Measurements from ENCODE around the gene SMPD4. TPM values are rescaled to one million over a fixed set of nuclear protein-coding genes. Genes with fewer than 3 reads are reported as not detected.
"Not testable (repeated sequence)": the region's sequence is repeated elsewhere in the genome, so short reads cannot be mapped to it uniquely, and the experiment has no call there.

Gene SMPD4
- total and polyA plus RNA-seq, 2 experiments from 2014 or later: 23.8 to 37.1 TPM

DNA sequence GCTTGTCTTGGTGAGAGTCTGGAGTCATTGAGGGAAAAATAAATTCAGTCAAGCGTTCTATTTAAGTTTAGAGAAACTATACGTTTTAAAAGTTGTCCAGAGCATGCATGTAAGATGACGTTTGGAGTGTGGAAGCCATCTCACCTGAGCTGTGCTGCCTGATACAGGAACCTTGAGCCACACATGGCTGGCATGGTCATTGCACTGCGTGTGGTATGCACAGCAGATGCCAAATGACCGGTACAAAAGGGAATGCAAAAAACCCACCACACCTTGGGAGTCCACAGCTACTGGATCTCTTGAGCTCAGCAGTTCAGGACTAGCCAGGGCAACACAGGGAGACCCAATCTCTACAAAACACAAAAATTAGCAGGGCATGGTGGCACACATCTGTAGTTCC is 5.0 kb upstream of the SMPD4 start:
- Histone ChIP-seq H3K27me3 (replicated peaks; ENCODE audit: insufficient read depth) (no peaks in the 10 kb centered on the region), H3K9me2 (ENCODE audit: insufficient read depth) (no peaks in the 10 kb centered on the region), H3K9ac (no peak overlapping the region), H3K36me3 (ENCODE audit: low read depth) (no peaks in the 10 kb centered on the region), H3K27ac (no peak overlapping the region), H3K9me3 (ENCODE audit: low read depth) (no peaks in the 10 kb centered on the region), H3K79me2 (ENCODE audit: insufficient read depth) (peaks cover 46% of the 10 kb centered on the region), H2AFZ (no peak overlapping the region), H3K4me1 (ENCODE audit: insufficient read depth) (0 out of 2 replicates have a peak, but pooled peaks cover 3% of the 10 kb centered on the region), H3K4me2 (ENCODE audit: unreplicated experiment) (no peak overlapping the region), H4K20me1 (ENCODE audit: insufficient read depth) (no peaks in the 10 kb centered on the region), H3K4me3 (no peak overlapping the region), H3F3A (ENCODE audit: insufficient read depth) (no peaks in the 10 kb centered on the region)
- in situ Hi-C loops (cut with MboI): loop anchor here (10.0 kb wide), 1 partner anchor 148 kb away; no protein-coding TSS in a partner anchor
- DNase-seq: peak; percentile 13
- TF ChIP-seq EZH2 (IDR thresholded peaks at IDR 0.05; ENCODE audit: insufficient read depth, poor library complexity, severe bottlenecking): no peak
- no peak for TF ChIP-seq EZH2phosphoT487 (IDR thresholded peaks at IDR 0.05; ENCODE audit: insufficient read depth, low read depth)
- 77 to 80% methylated on average over 5 of the region's 5 CpGs for WGBS, 2 experiments (ENCODE audit: low coverage in 1 of 2, low lambda C conversion rate in 2 of 2, missing lambda C conversion rate in 2 of 2)

GRCh38 chr2:130185896-130186295 is 4.5 kb upstream of the SMPD4 start:
- in situ Hi-C loops (cut with MboI): loop anchor here (10.0 kb wide), 1 partner anchor 149 kb away; no protein-coding TSS in a partner anchor
- Histone ChIP-seq H3K9me2 (ENCODE audit: insufficient read depth) (no peaks in the 10 kb centered on the region), H2AFZ (no peak overlapping the region), H3K4me1 (ENCODE audit: insufficient read depth) (0 out of 2 replicates have a peak, but pooled peaks cover 3% of the 10 kb centered on the region), H3K79me2 (ENCODE audit: insufficient read depth) (peaks cover 51% of the 10 kb centered on the region), H3K36me3 (ENCODE audit: low read depth) (no peaks in the 10 kb centered on the region), H3K9me3 (ENCODE audit: low read depth) (no peaks in the 10 kb centered on the region), H3K4me2 (ENCODE audit: unreplicated experiment) (no peak overlapping the region), H3F3A (ENCODE audit: insufficient read depth) (no peaks in the 10 kb centered on the region), H3K4me3 (no peak overlapping the region), H4K20me1 (ENCODE audit: insufficient read depth) (no peaks in the 10 kb centered on the region), H3K27me3 (replicated peaks; ENCODE audit: insufficient read depth) (no peaks in the 10 kb centered on the region), H3K27ac (no peak overlapping the region), H3K9ac (no peak overlapping the region)
- no peak for TF ChIP-seq EZH2phosphoT487 (IDR thresholded peaks at IDR 0.05; ENCODE audit: insufficient read depth, low read depth)
- TF ChIP-seq EZH2 (IDR thresholded peaks at IDR 0.05; ENCODE audit: insufficient read depth, poor library complexity, severe bottlenecking): no peak
- no peak for DNase-seq
- 79 to 80% methylated on average over 3 to 4 of the region's 4 CpGs for WGBS, 2 experiments (ENCODE audit: low coverage in 1 of 2, low lambda C conversion rate in 2 of 2, missing lambda C conversion rate in 2 of 2)

- Histone ChIP-seq H3F3A (ENCODE audit: insufficient read depth) (no peaks in the 10 kb centered on the region), H3K27me3 (replicated peaks; ENCODE audit: insufficient read depth) (no peaks in the 10 kb centered on the region), H3K9me2 (ENCODE audit: insufficient read depth) (no peaks in the 10 kb centered on the region), H3K4me3 (no peak overlapping the region), H3K4me2 (ENCODE audit: unreplicated experiment) (no peak overlapping the region), H3K36me3 (ENCODE audit: low read depth) (no peaks in the 10 kb centered on the region), H3K79me2 (ENCODE audit: insufficient read depth) (peaks cover 55% of the 10 kb centered on the region), H2AFZ (no peak overlapping the region), H4K20me1 (ENCODE audit: insufficient read depth) (no peaks in the 10 kb centered on the region), H3K9ac (no peak overlapping the region), H3K27ac (no peak overlapping the region), H3K4me1 (ENCODE audit: insufficient read depth) (peaks cover 5% of the 10 kb centered on the region), H3K9me3 (ENCODE audit: low read depth) (no peaks in the 10 kb centered on the region)
- no peak for DNase-seq
- TF ChIP-seq EZH2phosphoT487 (IDR thresholded peaks at IDR 0.05; ENCODE audit: insufficient read depth, low read depth) (no peak), EZH2 (IDR thresholded peaks at IDR 0.05; ENCODE audit: insufficient read depth, poor library complexity, severe bottlenecking) (no peak)
- 79 to 85% methylated on average over 6 to 10 of the region's 10 CpGs for WGBS, 2 experiments (ENCODE audit: low coverage in 1 of 2, low lambda C conversion rate in 2 of 2, missing lambda C conversion rate in 2 of 2)
- in situ Hi-C loops (cut with MboI): loop anchor here (10.0 kb wide), 1 partner anchor 149 kb away; no protein-coding TSS in a partner anchor
Observed at GRCh38 chr2:130185436-130185835, 4.0 kb upstream of the SMPD4 start.

GRCh38 chr2:130183512-130184373 is 2.3 kb upstream of the SMPD4 start:
- H3K36me3 ChIP-seq (ENCODE audit: low read depth): no peaks in the 10 kb centered on the region
- no peaks in the 10 kb centered on the region for H4K20me1 ChIP-seq (ENCODE audit: insufficient read depth)
- H3K27ac ChIP-seq: peak overlapping the region; percentile 51; the same call in 1 of the 2 replicates
- H3K4me3 ChIP-seq: peak overlapping the region; percentile 85
- H3K9me2 ChIP-seq (ENCODE audit: insufficient read depth): no peaks in the 10 kb centered on the region
- peak overlapping the region; percentile 90 for H3K9ac ChIP-seq
- in situ Hi-C loops (cut with MboI): loop anchor here (10.0 kb wide), 1 partner anchor 151 kb away; no protein-coding TSS in a partner anchor
- H3K27me3 ChIP-seq (replicated peaks; ENCODE audit: insufficient read depth): no peaks in the 10 kb centered on the region
- no peaks in the 10 kb centered on the region for H3K9me3 ChIP-seq (ENCODE audit: low read depth)
- no peaks in the 10 kb centered on the region for H3F3A ChIP-seq (ENCODE audit: insufficient read depth)
- peak overlapping the region; percentile 65; the same call in 1 of the 2 replicates for H2AFZ ChIP-seq
- DNase-seq: peak; percentile 6
- H3K4me1 ChIP-seq (ENCODE audit: insufficient read depth): peaks cover 10% of the 10 kb centered on the region
- H3K79me2 ChIP-seq (ENCODE audit: insufficient read depth): peaks cover 72% of the 10 kb centered on the region
- TF ChIP-seq EZH2phosphoT487 (IDR thresholded peaks at IDR 0.05; ENCODE audit: insufficient read depth, low read depth) (no peak), EZH2 (IDR thresholded peaks at IDR 0.05; ENCODE audit: insufficient read depth, poor library complexity, severe bottlenecking) (no peak)
- WGBS, 2 experiments (ENCODE audit: low coverage in 1 of 2, low lambda C conversion rate in 2 of 2, missing lambda C conversion rate in 2 of 2): 66 to 68% methylated on average over 23 to 26 of the region's 26 CpGs
- H3K4me2 ChIP-seq (ENCODE audit: unreplicated experiment): peak overlapping the region; percentile 81

DNA sequence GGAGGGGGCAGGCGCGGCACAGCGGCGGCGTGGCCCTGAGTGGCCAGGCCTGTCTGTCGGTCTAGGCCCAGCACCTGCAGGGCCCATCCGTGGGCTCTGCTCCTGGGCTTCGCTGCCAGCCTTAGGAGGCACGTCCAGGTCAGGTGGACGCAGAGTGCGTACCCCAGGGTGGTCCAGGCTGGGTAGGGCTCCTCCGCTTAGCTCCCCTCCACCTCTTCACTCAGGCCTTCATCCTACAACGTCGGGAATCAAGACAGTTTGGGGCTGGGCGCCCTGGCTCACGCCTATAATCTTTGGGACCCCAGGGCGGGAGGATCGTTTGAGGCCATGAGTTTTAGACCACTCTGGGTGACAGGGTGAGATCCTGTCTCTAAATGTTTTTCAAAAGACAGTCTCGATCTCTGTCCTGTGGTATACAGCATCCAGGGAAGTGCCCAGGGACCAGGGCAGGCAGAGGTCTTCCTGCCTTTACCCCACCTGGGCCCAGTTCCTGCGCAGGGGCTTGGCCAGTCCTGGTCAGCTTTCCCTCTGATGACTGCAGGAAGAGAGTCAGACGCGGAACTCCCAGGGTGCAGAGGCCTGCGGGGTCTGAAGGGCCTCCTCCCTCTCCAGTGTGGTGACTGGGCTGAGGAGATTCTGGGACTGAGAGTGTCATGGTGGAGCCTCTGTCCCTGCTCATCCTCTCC is 1.6 kb upstream of the SMPD4 start:
- peak overlapping the region; percentile 90 for H3K9ac ChIP-seq
- peak overlapping the region; percentile 81 for H3K4me2 ChIP-seq (ENCODE audit: unreplicated experiment)
- H3K36me3 ChIP-seq (ENCODE audit: low read depth); H3F3A ChIP-seq (ENCODE audit: insufficient read depth); H4K20me1 ChIP-seq (ENCODE audit: insufficient read depth); H3K27me3 ChIP-seq (replicated peaks; ENCODE audit: insufficient read depth); H3K9me3 ChIP-seq (ENCODE audit: low read depth); H3K9me2 ChIP-seq (ENCODE audit: insufficient read depth); H3K4me1 ChIP-seq (ENCODE audit: insufficient read depth): not testable (repeated sequence)
- H3K27ac ChIP-seq: peak overlapping the region; percentile 51
- peak overlapping the region; percentile 65 for H2AFZ ChIP-seq
- WGBS, 2 experiments (ENCODE audit: low coverage in 1 of 2, low lambda C conversion rate in 2 of 2, missing lambda C conversion rate in 2 of 2): 15 to 19% methylated on average over 18 to 20 of the region's 23 CpGs
- peak; percentile 60 for DNase-seq
- peak overlapping the region; percentile 85 for H3K4me3 ChIP-seq
- H3K79me2 ChIP-seq (ENCODE audit: insufficient read depth): peaks cover 80% of the 10 kb centered on the region
- in situ Hi-C loops (cut with MboI): loop anchor here (10.0 kb wide), 1 partner anchor 152 kb away; no protein-coding TSS in a partner anchor

DNA sequence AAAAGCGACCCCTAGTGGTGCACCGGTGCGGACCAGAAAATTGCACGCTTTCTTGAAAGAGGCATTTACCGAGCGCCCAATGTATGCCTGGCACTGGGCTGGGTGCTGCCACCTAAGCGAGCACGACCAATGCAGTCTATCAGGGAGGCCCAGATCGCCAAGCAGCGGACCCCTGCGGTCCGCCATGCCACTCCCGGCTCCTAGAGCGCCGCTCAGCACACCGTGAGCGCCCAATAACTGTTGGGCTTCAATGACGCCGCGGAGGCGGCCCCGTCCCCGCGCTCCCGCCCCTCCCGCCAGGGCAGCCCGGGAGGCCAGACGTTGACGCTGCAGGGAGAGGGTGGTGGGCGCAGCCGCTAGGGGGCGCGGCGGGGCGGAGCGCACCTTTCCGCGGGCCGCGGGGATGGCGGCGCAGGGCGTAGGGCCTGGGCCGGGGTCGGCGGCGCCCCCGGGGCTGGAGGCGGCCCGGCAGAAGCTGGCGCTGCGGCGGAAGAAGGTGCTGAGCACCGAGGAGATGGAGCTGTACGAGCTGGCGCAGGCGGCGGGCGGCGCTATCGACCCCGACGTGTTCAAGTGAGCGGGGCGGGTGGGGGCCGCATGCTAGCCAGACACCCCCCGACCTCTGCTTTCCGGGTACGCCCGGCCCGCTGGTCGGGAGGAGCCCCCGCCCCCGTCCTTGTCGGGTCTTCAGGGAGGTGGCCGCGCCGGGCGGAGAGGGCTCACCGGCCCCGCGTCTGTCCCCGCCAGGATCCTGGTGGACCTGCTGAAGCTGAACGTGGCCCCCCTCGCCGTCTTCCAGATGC is 679 bp upstream of the SMPD4 start, which contains the start of gene MZT2B:
Gene MZT2B (plus strand): TSS at position 383 of the 803 bp plus-strand sequence. CDS start 21 bp downstream, at position 404.
- not testable (repeated sequence) for H3K4me1 ChIP-seq (ENCODE audit: insufficient read depth); H4K20me1 ChIP-seq (ENCODE audit: insufficient read depth); H3F3A ChIP-seq (ENCODE audit: insufficient read depth); H3K36me3 ChIP-seq (ENCODE audit: low read depth); H3K9me3 ChIP-seq (ENCODE audit: low read depth); H3K27me3 ChIP-seq (replicated peaks; ENCODE audit: insufficient read depth); H3K9me2 ChIP-seq (ENCODE audit: insufficient read depth)
- WGBS, 2 experiments (ENCODE audit: low coverage in 1 of 2, low lambda C conversion rate in 2 of 2, missing lambda C conversion rate in 2 of 2): 1 to 2% methylated on average over 26 to 28 of the region's 86 CpGs
- H3K9ac ChIP-seq: peak within 1 kb of the TSS; percentile 90
- in situ Hi-C loops (cut with MboI): loop anchor here (10.0 kb wide), 1 partner anchor 153 kb away; no protein-coding TSS in a partner anchor
- DNase-seq: peak; percentile 90
- peak within 1 kb of the TSS; percentile 85 for H3K4me3 ChIP-seq
- peaks cover 85% of the 10 kb centered on the region for H3K79me2 ChIP-seq (ENCODE audit: insufficient read depth)
- H3K27ac ChIP-seq: peak within 1 kb of the TSS; percentile 70
- H3K4me2 ChIP-seq (ENCODE audit: unreplicated experiment): peak within 1 kb of the TSS; percentile 91
- peak within 1 kb of the TSS; percentile 88 for H2AFZ ChIP-seq
